ENCODE results near the gene CHMP2A.

The CHMP2A gene

GRCh38 chr19:58563034-58563573 lies 8.2 kb upstream of the CHMP2A start:
- Histone ChIP-seq H3K27me3 (peaks cover 4% of the 10 kb centered on the region; the same call in 1 of the 2 replicates), H3K4me3 (ENCODE audit: low read depth, low read length) (peak overlapping the region; percentile 34), H3K36me3 (peaks cover 2% of the 10 kb centered on the region; the same call in 1 of the 2 replicates), H3K9me3 (no peaks in the 10 kb centered on the region), H3K4me1 (peaks cover 9% of the 10 kb centered on the region)
- TF ChIP-seq CTCF (IDR thresholded peaks at IDR 0.05; ENCODE audit: low read depth, low read length): no peak
- peak; percentile 66 for DNase-seq

- Histone ChIP-seq H3K4me1 (peaks cover 9% of the 10 kb centered on the region), H3K4me3 (ENCODE audit: low read depth, low read length) (peak overlapping the region; percentile 34), H3K36me3 (peaks cover 2% of the 10 kb centered on the region; the same call in 1 of the 2 replicates), H3K9me3 (no peaks in the 10 kb centered on the region), H3K27me3 (peaks cover 4% of the 10 kb centered on the region; the same call in 1 of the 2 replicates)
- no peak for TF ChIP-seq CTCF (IDR thresholded peaks at IDR 0.05; ENCODE audit: low read depth, low read length)
- DNase-seq: peak; percentile 51
These were observed 7.5 kb upstream of the CHMP2A start for GRCh38 chr19:58562122-58563033.

GRCh38 chr19:58561373-58562121 lies 6.6 kb upstream of the CHMP2A start:
- no peak for DNase-seq
- Histone ChIP-seq H3K4me3 (ENCODE audit: low read depth, low read length) (no peak overlapping the region), H3K4me1 (peaks cover 9% of the 10 kb centered on the region), H3K27me3 (peaks cover 4% of the 10 kb centered on the region; the same call in 1 of the 2 replicates), H3K9me3 (no peaks in the 10 kb centered on the region), H3K36me3 (peaks cover 8% of the 10 kb centered on the region)
- no peak for TF ChIP-seq CTCF (IDR thresholded peaks at IDR 0.05; ENCODE audit: low read depth, low read length)

- TF ChIP-seq CTCF (IDR thresholded peaks at IDR 0.05; ENCODE audit: low read depth, low read length): no peak
- Histone ChIP-seq H3K4me3 (ENCODE audit: low read depth, low read length) (no peak overlapping the region), H3K27me3 (peaks cover 4% of the 10 kb centered on the region; the same call in 1 of the 2 replicates), H3K9me3 (no peaks in the 10 kb centered on the region), H3K36me3 (peaks cover 14% of the 10 kb centered on the region), H3K4me1 (peaks cover 9% of the 10 kb centered on the region)
- DNase-seq: no peak
These were observed 6.0 kb upstream of the CHMP2A start for GRCh38 chr19:58560921-58561320.

- peaks cover 9% of the 10 kb centered on the region for H3K4me1 ChIP-seq
- no peaks in the 10 kb centered on the region for H3K9me3 ChIP-seq
- H3K4me3 ChIP-seq (ENCODE audit: low read depth, low read length): peak overlapping the region; percentile 82
- peaks cover 17% of the 10 kb centered on the region for H3K36me3 ChIP-seq
- peaks cover 4% of the 10 kb centered on the region; the same call in 1 of the 2 replicates for H3K27me3 ChIP-seq
- no peak for TF ChIP-seq CTCF (IDR thresholded peaks at IDR 0.05; ENCODE audit: low read depth, low read length)
- DNase-seq: no peak
These were observed 5.3 kb upstream of the CHMP2A start for GRCh38 chr19:58560007-58560887.
